PFSK-1 (cell line): ENCODE measurements around the gene MYO1D.

ENCODE experiments used
- FOXP2 ChIP-seq: optimal IDR thresholded peaks from 2 replicates; pipeline ENCODE3; 2011; ENCODE audit warnings: borderline replicate concordance, control low read depth, inconsistent platforms; ENCODE audit not compliant: insufficient read depth; ENCODE audit errors: extremely low read length, extremely low read depth
- POLR2AphosphoS5 ChIP-seq: IDR thresholded peaks from 2 replicates; pipeline ENCODE4 v1.6.1; 2012; ENCODE audit warnings: low read depth, mild to moderate bottlenecking, control low read depth, low read length, moderate library complexity
- SIN3A ChIP-seq: IDR thresholded peaks from 2 replicates; pipeline ENCODE4 v1.6.1; 2012; ENCODE audit warnings: mild to moderate bottlenecking, low read length, moderate library complexity, borderline replicate concordance; ENCODE audit not compliant: insufficient read depth
- TAF1 ChIP-seq: IDR thresholded peaks from 2 replicates; pipeline ENCODE4 v1.6.1; 2012; ENCODE audit warnings: low read length, control low read depth, borderline replicate concordance; ENCODE audit not compliant: insufficient read depth
- TF ChIP-seq, protein P1 (sequence below), 2 experiments: IDR thresholded peaks; 2 replicates each; pipeline versions ENCODE4 v1.6.1 to v1.8.0; 2011 to 2012; ENCODE audit warnings: low read depth in 2 of 2, low read length in 2 of 2, control low read depth in 1 of 2, inconsistent platforms in 1 of 2, mild to moderate bottlenecking in 1 of 2, moderate library complexity in 1 of 2; ENCODE audit not compliant: insufficient read depth in 1 of 2

MYO1D gene

DNA sequence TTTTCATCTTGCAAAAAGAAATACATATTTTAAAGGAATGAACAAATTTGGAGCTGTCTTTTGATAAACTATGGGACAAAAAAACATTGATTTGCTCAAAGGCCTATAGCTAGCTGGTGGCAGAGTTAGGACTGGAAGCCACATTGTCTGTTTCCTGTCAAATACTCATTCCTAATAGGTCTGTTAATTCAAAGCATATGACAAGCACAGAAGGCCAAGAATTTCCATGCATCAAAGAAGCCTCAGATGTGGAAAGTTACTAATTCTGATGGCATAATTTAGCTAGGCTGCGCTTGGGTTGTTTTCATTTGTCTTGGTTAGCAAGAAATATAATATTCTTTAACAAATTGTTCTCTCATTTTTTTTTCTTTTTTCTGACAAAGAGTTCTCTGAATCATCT lies 292.1 kb downstream of the MYO1D start:
- TF ChIP-seq FOXP2 (no peak), POLR2AphosphoS5 (no peak), SIN3A (no peak), TAF1 (no peak)
- TF ChIP-seq, protein P1, sequence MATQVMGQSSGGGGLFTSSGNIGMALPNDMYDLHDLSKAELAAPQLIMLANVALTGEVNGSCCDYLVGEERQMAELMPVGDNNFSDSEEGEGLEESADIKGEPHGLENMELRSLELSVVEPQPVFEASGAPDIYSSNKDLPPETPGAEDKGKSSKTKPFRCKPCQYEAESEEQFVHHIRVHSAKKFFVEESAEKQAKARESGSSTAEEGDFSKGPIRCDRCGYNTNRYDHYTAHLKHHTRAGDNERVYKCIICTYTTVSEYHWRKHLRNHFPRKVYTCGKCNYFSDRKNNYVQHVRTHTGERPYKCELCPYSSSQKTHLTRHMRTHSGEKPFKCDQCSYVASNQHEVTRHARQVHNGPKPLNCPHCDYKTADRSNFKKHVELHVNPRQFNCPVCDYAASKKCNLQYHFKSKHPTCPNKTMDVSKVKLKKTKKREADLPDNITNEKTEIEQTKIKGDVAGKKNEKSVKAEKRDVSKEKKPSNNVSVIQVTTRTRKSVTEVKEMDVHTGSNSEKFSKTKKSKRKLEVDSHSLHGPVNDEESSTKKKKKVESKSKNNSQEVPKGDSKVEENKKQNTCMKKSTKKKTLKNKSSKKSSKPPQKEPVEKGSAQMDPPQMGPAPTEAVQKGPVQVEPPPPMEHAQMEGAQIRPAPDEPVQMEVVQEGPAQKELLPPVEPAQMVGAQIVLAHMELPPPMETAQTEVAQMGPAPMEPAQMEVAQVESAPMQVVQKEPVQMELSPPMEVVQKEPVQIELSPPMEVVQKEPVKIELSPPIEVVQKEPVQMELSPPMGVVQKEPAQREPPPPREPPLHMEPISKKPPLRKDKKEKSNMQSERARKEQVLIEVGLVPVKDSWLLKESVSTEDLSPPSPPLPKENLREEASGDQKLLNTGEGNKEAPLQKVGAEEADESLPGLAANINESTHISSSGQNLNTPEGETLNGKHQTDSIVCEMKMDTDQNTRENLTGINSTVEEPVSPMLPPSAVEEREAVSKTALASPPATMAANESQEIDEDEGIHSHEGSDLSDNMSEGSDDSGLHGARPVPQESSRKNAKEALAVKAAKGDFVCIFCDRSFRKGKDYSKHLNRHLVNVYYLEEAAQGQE (IDR thresholded peaks at IDR 0.05; ENCODE audit: insufficient read depth in 1 of 2, low read depth in 2 of 2, low read length in 2 of 2), result no peak

DNA sequence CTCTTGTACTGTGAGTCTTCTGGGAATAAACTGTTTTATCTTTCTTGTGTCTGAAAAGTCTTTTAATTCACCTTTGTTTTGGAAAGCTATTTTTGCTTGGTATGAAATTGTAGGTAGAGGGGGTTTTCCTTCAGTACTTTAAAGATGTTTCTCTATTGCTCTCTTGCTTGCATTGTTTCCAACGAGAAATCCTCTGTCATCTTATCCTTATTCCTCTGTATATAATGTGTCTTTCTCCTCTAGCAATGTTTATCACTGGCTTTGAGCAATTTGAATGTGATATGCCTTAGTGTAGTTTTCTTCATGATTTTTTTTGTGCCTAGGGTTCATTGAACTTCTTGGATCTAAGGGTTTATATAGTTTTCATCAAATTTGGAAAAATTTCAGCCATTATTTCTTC lies 293.9 kb downstream of the MYO1D start:
- TF ChIP-seq FOXP2, result no peak
- TF ChIP-seq SIN3A, result no peak
- no peak for TF ChIP-seq POLR2AphosphoS5
- TF ChIP-seq, protein P1 (IDR thresholded peaks at IDR 0.05; ENCODE audit: insufficient read depth in 1 of 2, low read depth in 2 of 2, low read length in 2 of 2), result no peak
- TF ChIP-seq TAF1, result no peak

DNA sequence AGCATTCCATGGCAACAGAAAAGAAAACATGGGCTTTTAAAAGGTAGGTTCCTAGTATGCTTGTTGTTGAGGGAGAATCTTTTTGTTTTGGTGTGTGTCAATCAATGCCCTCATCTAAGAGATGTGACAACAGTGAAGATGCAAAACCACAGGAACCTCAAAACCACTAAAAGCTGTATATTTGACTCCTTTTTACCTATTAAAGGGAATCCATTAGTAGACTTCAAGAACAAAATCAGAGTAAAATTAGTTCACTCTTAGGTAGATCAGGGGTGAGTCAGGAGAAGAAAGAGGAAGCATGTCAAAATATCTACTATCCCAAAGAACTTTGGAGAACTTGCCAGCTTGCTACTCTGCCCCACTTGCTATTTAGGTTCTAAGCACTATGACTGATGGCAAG lies 301.1 kb downstream of the MYO1D start:
- TF ChIP-seq FOXP2 (no peak), POLR2AphosphoS5 (no peak), SIN3A (no peak), TAF1 (no peak)
- TF ChIP-seq, protein P1 (IDR thresholded peaks at IDR 0.05; ENCODE audit: insufficient read depth in 1 of 2, low read depth in 2 of 2, low read length in 2 of 2), result no peak

DNA sequence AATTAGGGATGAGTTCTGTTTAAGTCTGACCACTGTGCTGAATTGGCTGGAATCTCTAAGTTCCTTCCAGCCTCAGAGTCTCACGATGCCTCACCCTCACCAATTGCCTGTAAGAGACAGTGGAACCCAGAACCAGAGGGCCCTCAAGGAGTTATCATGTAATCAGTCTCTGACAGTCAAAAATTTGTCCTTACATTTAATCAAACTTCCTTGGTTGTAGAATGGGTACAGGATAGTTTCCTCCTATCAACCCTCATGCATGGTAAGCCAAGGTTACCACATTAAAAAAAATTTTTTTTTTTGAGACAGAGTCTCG lies 306.9 kb downstream of the MYO1D start:
- TF ChIP-seq TAF1, result no peak

DNA sequence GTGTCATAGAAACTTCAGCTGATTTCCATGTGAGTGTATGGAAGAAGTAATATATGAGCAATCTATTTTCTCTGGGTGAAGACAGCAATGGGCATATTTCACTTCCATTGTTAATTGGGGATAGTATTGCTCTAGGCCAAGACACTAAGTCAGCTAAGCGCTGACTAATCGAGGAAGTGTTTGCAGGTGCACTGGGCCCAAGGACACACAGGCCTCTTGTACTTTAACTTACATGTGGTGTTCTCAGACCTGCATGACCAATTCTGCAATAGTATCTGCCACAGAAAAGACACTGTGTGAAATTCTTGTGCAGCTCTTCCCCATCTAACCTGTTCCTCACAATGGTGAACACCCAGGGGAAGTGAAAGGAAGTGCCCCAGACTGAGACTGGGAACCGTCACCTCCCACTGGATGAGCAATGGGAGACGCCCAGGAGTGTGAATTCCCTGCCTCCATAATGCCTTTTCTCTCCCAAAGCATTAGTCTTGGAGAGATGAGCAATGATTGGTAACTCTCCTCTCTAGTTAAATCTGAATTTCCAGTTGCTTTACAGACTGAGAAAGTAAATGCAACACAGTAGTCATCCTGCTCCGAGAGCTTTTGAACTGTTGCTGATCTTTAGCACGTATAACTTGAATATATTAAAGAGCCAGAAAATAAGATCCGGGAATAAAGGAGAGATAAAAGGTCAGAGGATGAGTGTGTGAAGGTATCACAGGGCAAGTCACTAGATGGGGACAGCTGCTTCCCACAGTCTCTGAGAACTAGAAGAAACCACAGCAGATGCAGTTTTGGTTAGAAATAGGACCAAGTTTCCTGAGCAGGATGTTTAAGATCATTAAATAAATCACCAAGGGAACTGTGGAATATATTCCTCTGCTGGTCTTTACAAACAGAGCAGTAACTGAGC lies 307.5 kb downstream of the MYO1D start:
- no peak for TF ChIP-seq SIN3A

DNA sequence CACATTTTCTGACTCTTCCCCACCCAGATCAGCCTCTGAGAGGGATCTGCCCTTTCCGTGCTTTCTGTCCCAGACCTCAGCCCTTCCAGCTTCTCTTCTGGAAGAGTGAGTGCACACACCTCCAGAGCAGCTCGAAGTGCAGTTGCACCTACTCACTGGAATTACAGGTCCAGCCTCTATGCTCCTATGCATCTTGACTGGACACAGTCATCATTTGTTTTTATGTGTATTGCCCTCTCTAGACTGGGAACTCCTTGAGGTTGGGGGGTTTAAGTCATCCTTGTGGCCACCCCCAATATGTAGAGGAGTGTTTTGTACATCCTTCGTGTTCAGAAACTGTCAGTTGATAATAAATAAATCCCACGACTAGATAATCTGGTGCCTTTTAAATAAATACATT lies 308.2 kb downstream of the MYO1D start:
- TF ChIP-seq, protein P1 (IDR thresholded peaks at IDR 0.05; ENCODE audit: insufficient read depth in 1 of 2, low read depth in 2 of 2, low read length in 2 of 2), result no peak
- TF ChIP-seq SIN3A (no peak), POLR2AphosphoS5 (no peak), TAF1 (no peak), FOXP2 (no peak)
